WTC11 (cell line): Measurements from ENCODE around the gene TNS3. TPM values are rescaled to one million over a fixed set of nuclear protein-coding genes. Genes with fewer than 3 reads are reported as not detected.

Source experiments
- ATAC-seq: fragments of 200-7000 bp; cut with Tn5 transposase; 2 replicates; pipeline ENCODE4 v1.10.0; 2021; ENCODE audit warnings: mild to moderate bottlenecking, moderate library complexity
- CTCF ChIA-PET: fragments of 300-600 bp; sonication (Branson Sonifier 250); formaldehyde crosslinking; loops from one replicate; lab custom pipeline; 2021; ENCODE audit warnings: antibody characterized with exemption; lab: Charles Lee
- POLR2A ChIA-PET: fragments of 350-600 bp; sonication (Branson Sonifier 250); formaldehyde crosslinking; loops from one replicate; lab custom pipeline; 2021; ENCODE audit warnings: antibody characterized with exemption; lab: Charles Lee
- DNase-seq: peaks from one replicate; pipeline ENCODE4 v3.0.0; 2021; ENCODE audit warnings: low spot score
- H3K27ac Mint-ChIP-seq: 2 replicates; pipeline ENCODE4 v1.8.0; 2021; ENCODE audit warnings: mixed read lengths
- H3K27me3 Mint-ChIP-seq: 2 replicates; pipeline ENCODE4 v1.8.0; 2021; ENCODE audit warnings: low read depth, mild to moderate bottlenecking, moderate library complexity, mixed read lengths
- H3K36me3 Mint-ChIP-seq: 2 replicates; pipeline ENCODE4 v1.8.0; 2021; ENCODE audit warnings: mixed read lengths
- H3K4me1 Mint-ChIP-seq: 2 replicates; pipeline ENCODE4 v1.8.0; 2022; ENCODE audit warnings: mixed read lengths
- H3K4me3 Mint-ChIP-seq: 2 replicates; pipeline ENCODE4 v1.8.0; 2021; ENCODE audit warnings: mild to moderate bottlenecking, moderate library complexity, mixed read lengths
- H3K9me3 Mint-ChIP-seq: 2 replicates; pipeline ENCODE4 v1.8.0; 2021; ENCODE audit warnings: mixed read lengths
- ATF2 ChIP-seq: sonication (generic); formaldehyde crosslinking; IDR thresholded peaks from 2 replicates; pipeline ENCODE4 v1.8.1; 2022; ENCODE audit warnings: low read depth, missing genetic modification reagents, borderline replicate concordance
- CBFB ChIP-seq: sonication (generic); formaldehyde crosslinking; IDR thresholded peaks from 2 replicates; pipeline ENCODE4 v1.8.1; 2022; ENCODE audit warnings: mild to moderate bottlenecking, low read depth, missing genetic modification reagents
- E2F4 ChIP-seq: sonication (generic); formaldehyde crosslinking; IDR thresholded peaks from 2 replicates; pipeline ENCODE4 v1.8.1; 2022; ENCODE audit warnings: low read depth, mild to moderate bottlenecking, moderate library complexity, missing genetic modification reagents, borderline replicate concordance
- EMX1 ChIP-seq: fragments of 250-450 bp; sonication (Bioruptor Pico); IDR thresholded peaks from 2 replicates; pipeline ENCODE4 v1.8.0; 2021; ENCODE audit warnings: mild to moderate bottlenecking
- ESRRA ChIP-seq: sonication (generic); formaldehyde crosslinking; IDR thresholded peaks from 2 replicates; pipeline ENCODE4 v1.8.1; 2022; ENCODE audit warnings: mild to moderate bottlenecking, missing genetic modification reagents, borderline replicate concordance
- ETV6 ChIP-seq: sonication (generic); formaldehyde crosslinking; IDR thresholded peaks from 2 replicates; pipeline ENCODE4 v1.8.1; 2022; ENCODE audit warnings: mild to moderate bottlenecking, missing genetic modification reagents
- FOXP1 ChIP-seq: sonication (generic); formaldehyde crosslinking; IDR thresholded peaks from 2 replicates; pipeline ENCODE4 v1.8.0; 2022; ENCODE audit warnings: missing genetic modification reagents, mild to moderate bottlenecking, moderate library complexity, borderline replicate concordance
- GTF2I ChIP-seq: fragments of 250-450 bp; sonication (Bioruptor Pico); conservative IDR thresholded peaks from 2 replicates; pipeline ENCODE4 v1.4.0; 2021; ENCODE audit warnings: mild to moderate bottlenecking
- MXD4 ChIP-seq: fragments of 250-450 bp; sonication (Bioruptor Pico); IDR thresholded peaks from 2 replicates; pipeline ENCODE4 v1.8.0; 2021; ENCODE audit warnings: mild to moderate bottlenecking, moderate library complexity, borderline replicate concordance
- NR1H2 ChIP-seq: sonication (generic); formaldehyde crosslinking; IDR thresholded peaks from 2 replicates; pipeline ENCODE4 v1.9.0; 2021; ENCODE audit warnings: mild to moderate bottlenecking, moderate library complexity, missing genetic modification reagents
- SMAD4 ChIP-seq: sonication (generic); formaldehyde crosslinking; IDR thresholded peaks from 2 replicates; pipeline ENCODE4 v1.8.0; 2022; ENCODE audit warnings: mild to moderate bottlenecking, missing genetic modification reagents
- USF2 ChIP-seq: sonication (generic); formaldehyde crosslinking; IDR thresholded peaks from 2 replicates; pipeline ENCODE4 v1.8.1; 2023; ENCODE audit warnings: mild to moderate bottlenecking, missing genetic modification reagents, moderate library complexity
- ZNF121 ChIP-seq: sonication (generic); formaldehyde crosslinking; IDR thresholded peaks from 2 replicates; pipeline ENCODE4 v1.8.0; 2023; ENCODE audit warnings: missing genetic modification reagents
- ZNF138 ChIP-seq: sonication (generic); formaldehyde crosslinking; conservative IDR thresholded peaks from 2 replicates; pipeline ENCODE4 v1.8.1; 2022; ENCODE audit warnings: mild to moderate bottlenecking, moderate library complexity, missing genetic modification reagents
- ZNF232 ChIP-seq: sonication (generic); formaldehyde crosslinking; IDR thresholded peaks from 2 replicates; pipeline ENCODE4 v1.8.0; 2022; ENCODE audit warnings: mild to moderate bottlenecking, missing genetic modification reagents
- ZNF425 ChIP-seq: fragments of 250-450 bp; sonication (Bioruptor Pico); conservative IDR thresholded peaks from 2 replicates; pipeline ENCODE4 v1.9.0; 2021; ENCODE audit warnings: mild to moderate bottlenecking
- ZSCAN18 ChIP-seq: fragments of 250-450 bp; sonication (Bioruptor Pico); IDR thresholded peaks from 2 replicates; pipeline ENCODE4 v2.1.2; 2022; ENCODE audit warnings: mild to moderate bottlenecking, moderate library complexity
- total RNA-seq: library from RNA; stranded (reverse); gene quantifications from 3 replicates; pipeline ENCODE4 v1.2.3, GENCODE V29; 2021
- TF ChIP-seq, protein P1 (sequence below): sonication (generic); formaldehyde crosslinking; IDR thresholded peaks from 2 replicates; pipeline ENCODE4 v1.8.0; 2022; ENCODE audit warnings: mild to moderate bottlenecking, missing genetic modification reagents
- TF ChIP-seq, protein P2 (sequence below): fragments of 200-600 bp; IDR thresholded peaks from 2 replicates; pipeline ENCODE4 v1.8.0; 2022; ENCODE audit warnings: antibody characterized with exemption

TNS3 gene
- total RNA-seq, 1 experiment from 2014 or later = 37.7 TPM

DNA sequence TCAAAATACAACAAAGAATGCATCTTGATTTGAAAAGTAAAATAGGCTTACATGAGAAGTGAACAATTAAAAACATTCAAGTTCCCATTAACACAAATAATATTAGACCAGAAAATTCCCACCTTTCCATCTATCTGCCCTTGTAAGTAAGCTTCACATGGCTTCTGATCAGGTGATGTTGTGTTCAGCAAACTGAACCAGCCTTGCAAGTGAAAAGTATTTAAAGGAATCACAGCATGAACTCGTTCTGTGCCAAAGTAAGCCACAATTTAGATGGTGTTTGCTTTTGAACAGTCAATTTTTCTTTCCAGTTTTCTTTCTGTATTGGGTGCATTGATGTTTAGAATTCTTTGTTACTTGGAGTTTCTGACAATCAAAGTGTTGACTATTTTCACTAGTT lies 347.9 kb downstream of the TNS3 start (continued):
- TF ChIP-seq ZSCAN18 (CRISPR knock-in tag) (no peak), ESRRA (CRISPR knock-in tag) (no peak), EMX1 (CRISPR knock-in tag) (no peak), FOXP1 (CRISPR knock-in tag) (no peak), GTF2I (CRISPR knock-in tag) (no peak), MXD4 (CRISPR knock-in tag) (no peak)
- TF ChIP-seq, protein P1, sequence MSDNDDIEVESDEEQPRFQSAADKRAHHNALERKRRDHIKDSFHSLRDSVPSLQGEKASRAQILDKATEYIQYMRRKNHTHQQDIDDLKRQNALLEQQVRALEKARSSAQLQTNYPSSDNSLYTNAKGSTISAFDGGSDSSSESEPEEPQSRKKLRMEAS (CRISPR knock-in tag) = no peak
- TF ChIP-seq, all 79 proteins: peak for 0

DNA sequence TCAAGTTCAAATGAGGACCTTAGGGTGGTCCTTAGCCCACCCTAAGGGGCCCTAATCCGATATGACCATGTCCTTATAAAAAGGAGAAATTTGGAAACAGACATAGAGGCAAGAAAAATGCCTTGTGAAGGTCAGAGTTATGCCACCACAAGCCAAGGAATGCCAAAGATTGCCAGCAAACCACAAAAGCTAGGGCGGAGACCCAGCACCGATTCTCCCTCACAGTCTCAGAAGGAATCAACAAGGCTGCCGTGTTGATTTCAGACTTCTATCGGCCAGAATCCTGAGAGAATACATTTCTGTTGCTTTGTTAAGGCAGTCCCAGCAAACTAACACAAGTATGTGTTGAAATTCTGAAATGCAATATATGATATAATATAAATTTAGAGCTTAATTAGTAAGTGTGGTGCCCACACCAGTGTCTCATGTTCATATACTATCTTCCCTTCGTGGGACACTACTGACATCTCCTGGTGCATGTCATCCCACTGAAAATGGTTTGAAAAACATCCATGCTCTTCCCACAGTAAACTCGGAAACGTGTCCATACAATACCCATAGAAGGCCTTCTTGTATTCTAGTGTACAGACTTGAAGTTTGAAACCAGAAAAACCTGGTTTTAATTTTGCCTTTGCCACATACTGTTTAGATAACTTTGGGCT lies 349.0 kb downstream of the TNS3 start:
- no peak for ATAC-seq

DNA sequence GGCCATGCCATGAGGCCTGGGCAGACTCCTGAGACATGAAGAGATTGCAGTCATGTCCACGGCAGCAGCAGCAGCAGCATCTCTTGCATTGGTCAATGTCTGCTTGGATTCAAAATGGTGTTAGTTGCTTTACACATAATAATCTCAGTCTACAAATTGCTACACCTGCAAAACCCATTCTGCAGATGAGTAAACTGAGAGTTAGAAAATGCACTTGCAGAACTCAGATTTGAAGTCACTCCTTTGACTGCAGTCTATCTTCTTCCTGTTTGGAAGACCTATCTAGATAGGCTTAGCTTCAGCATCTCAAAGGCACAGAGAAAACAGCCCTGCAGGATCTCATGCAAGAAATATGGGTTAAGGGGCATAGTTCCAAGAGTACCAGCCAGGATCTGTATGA lies 350.3 kb downstream of the TNS3 start:
- Mint-ChIP-seq H3K27me3 (no peaks in the 10 kb centered on the region), H3K9me3 (peaks cover 3% of the 10 kb centered on the region; the same call in 1 of the 2 replicates), H3K4me3 (no peak overlapping the region), H3K27ac (no peak overlapping the region), H3K4me1 (peaks cover 5% of the 10 kb centered on the region; the same call in 1 of the 2 replicates), H3K36me3 (no peaks in the 10 kb centered on the region)
- ChIA-PET CTCF (interaction anchor here (1.6 kb wide), 1 partner anchor 52 kb away, joined by 3 read pairs; no protein-coding TSS in a partner anchor), POLR2A (no interaction called here)
- ATAC-seq (no peak), DNase-seq (no peak)
- no peak for TF ChIP-seq ZNF121 (CRISPR knock-in tag)
- no peak for TF ChIP-seq SMAD4
- TF ChIP-seq NR1H2 (CRISPR knock-in tag) = no peak
- TF ChIP-seq USF2 (CRISPR knock-in tag) = no peak
- no peak for TF ChIP-seq E2F4
- TF ChIP-seq ZNF232 = no peak
- TF ChIP-seq ATF2 (CRISPR knock-in tag) = no peak
- no peak for TF ChIP-seq ETV6 (CRISPR knock-in tag)
- TF ChIP-seq, protein P2, sequence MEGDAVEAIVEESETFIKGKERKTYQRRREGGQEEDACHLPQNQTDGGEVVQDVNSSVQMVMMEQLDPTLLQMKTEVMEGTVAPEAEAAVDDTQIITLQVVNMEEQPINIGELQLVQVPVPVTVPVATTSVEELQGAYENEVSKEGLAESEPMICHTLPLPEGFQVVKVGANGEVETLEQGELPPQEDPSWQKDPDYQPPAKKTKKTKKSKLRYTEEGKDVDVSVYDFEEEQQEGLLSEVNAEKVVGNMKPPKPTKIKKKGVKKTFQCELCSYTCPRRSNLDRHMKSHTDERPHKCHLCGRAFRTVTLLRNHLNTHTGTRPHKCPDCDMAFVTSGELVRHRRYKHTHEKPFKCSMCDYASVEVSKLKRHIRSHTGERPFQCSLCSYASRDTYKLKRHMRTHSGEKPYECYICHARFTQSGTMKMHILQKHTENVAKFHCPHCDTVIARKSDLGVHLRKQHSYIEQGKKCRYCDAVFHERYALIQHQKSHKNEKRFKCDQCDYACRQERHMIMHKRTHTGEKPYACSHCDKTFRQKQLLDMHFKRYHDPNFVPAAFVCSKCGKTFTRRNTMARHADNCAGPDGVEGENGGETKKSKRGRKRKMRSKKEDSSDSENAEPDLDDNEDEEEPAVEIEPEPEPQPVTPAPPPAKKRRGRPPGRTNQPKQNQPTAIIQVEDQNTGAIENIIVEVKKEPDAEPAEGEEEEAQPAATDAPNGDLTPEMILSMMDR = no peak
- no peak for TF ChIP-seq ZNF425 (CRISPR knock-in tag)
- no peak for TF ChIP-seq CBFB (CRISPR knock-in tag)

More for the DNA sequence above, 349.0 kb downstream of the TNS3 start:
- Mint-ChIP-seq H3K36me3 (no peaks in the 10 kb centered on the region), H3K4me1 (peaks cover 5% of the 10 kb centered on the region; the same call in 1 of the 2 replicates), H3K4me3 (no peak overlapping the region), H3K27ac (no peak overlapping the region), H3K27me3 (no peaks in the 10 kb centered on the region), H3K9me3 (peaks cover 3% of the 10 kb centered on the region; the same call in 1 of the 2 replicates)
- POLR2A ChIA-PET = no interaction called here
- TF ChIP-seq ZNF138 = no peak
- CTCF ChIA-PET = interaction anchor here (1.0 to 1.6 kb wide), 2 partner anchors 53 to 132 kb away, joined by 3 read pairs; no protein-coding TSS in a partner anchor
- DNase-seq = no peak
